GM12873 (cell line): ENCODE measurements around the gene HEATR9.

Experiments used
- TF ChIP-seq, protein P1 (sequence below): IDR thresholded peaks from 2 replicates; pipeline ENCODE4 v1.5.1; 2012; ENCODE audit warnings: low read depth, mild to moderate bottlenecking, moderate library complexity, low read length, control low read depth; ENCODE audit not compliant: insufficient read depth; ENCODE audit errors: missing control alignments

Gene HEATR9

GRCh38 chr17:35892091-35893035 lies 23.7 kb upstream of the HEATR9 start:
- TF ChIP-seq, protein P1, sequence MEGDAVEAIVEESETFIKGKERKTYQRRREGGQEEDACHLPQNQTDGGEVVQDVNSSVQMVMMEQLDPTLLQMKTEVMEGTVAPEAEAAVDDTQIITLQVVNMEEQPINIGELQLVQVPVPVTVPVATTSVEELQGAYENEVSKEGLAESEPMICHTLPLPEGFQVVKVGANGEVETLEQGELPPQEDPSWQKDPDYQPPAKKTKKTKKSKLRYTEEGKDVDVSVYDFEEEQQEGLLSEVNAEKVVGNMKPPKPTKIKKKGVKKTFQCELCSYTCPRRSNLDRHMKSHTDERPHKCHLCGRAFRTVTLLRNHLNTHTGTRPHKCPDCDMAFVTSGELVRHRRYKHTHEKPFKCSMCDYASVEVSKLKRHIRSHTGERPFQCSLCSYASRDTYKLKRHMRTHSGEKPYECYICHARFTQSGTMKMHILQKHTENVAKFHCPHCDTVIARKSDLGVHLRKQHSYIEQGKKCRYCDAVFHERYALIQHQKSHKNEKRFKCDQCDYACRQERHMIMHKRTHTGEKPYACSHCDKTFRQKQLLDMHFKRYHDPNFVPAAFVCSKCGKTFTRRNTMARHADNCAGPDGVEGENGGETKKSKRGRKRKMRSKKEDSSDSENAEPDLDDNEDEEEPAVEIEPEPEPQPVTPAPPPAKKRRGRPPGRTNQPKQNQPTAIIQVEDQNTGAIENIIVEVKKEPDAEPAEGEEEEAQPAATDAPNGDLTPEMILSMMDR = no peak

- TF ChIP-seq, protein P1 = no peak
Observed at GRCh38 chr17:35891269-35891668, 22.6 kb upstream of the HEATR9 start.

- TF ChIP-seq, protein P1 = no peak
Observed at GRCh38 chr17:35890774-35891155, 22.1 kb upstream of the HEATR9 start.

- TF ChIP-seq, protein P1 = no peak
Observed at GRCh38 chr17:35889818-35890773, 21.4 kb upstream of the HEATR9 start.

- TF ChIP-seq, protein P1 = no peak
Observed at GRCh38 chr17:35889241-35889640, 20.6 kb upstream of the HEATR9 start.

DNA sequence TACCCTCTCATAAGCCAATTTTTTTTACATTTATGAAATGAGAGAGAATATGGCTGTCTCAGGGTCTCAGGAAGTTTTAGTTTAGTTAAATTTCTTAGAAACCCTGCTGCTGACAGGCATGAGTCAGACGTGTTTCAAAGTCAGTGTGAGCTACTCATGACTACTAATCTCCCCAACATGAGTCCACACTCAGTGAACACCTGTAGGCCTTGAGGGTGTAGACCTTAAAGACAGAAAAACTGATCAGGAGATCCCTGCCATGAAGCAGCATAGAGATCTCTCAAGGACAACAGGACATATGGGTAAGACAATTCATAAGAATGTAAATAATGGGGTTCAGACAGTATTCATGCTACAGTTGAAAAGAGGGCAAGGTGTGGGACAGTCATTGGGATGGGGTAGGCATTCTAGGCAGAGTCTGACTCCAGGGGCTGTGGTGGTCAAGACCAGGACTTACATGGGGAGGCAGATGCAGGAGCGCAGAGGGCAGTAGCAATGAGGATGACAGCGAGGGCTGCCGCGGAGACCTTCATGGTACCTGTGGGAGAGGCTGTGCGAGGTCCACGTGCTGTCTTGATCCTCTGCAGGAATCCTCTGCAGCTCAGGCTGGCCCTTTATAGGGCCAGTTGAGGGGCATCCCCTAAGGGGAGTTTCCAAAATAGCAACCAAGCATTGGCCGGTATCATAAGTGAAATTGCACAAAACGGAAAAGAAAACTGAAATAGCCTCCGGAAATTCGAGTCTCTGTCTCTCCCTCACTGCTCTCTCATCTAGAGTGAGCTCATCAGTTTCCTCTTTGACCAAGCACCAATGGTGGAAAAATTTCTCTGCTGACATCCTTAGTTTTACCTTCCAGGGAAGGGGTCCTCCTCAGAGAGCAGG lies 11.3 kb upstream of the HEATR9 start, which contains the start of gene CCL5:
Gene CCL5, minus strand, starts transcription at position 588 of the 882 bp plus-strand sequence.
- TF ChIP-seq, protein P1 = no peak
